NCI-H524 treated with DMSO at 0.1 percent for 48 hours (cell line): ENCODE results near the gene NDUFB2.
"Not testable (repeated sequence)": the region's sequence is repeated elsewhere in the genome, so short reads cannot be mapped to it uniquely, and the experiment has no call there.

Experiments used
- DNase-seq: peaks from one replicate; lab custom pipeline; 2025; lab: John Stamatoyannopoulos, UW

Gene NDUFB2

GRCh38 chr7:140691376-140692045 lies 5.0 kb upstream of the NDUFB2 start:
- no peak for DNase-seq

GRCh38 chr7:140693849-140694248 lies 2.7 kb upstream of the NDUFB2 start:
- DNase-seq = not testable (repeated sequence)

- DNase-seq = no peak
Measured at GRCh38 chr7:140694592-140694991, 1.9 kb upstream of the NDUFB2 start.

- DNase-seq = no peak
Measured at GRCh38 chr7:140695381-140695780, 1.1 kb upstream of the NDUFB2 start.

GRCh38 chr7:140696024-140696679 lies 356 bp upstream of the NDUFB2 start:
- DNase-seq = peak; percentile 68

GRCh38 chr7:140697447-140698143 lies 1.1 kb downstream of the NDUFB2 start:
- no peak for DNase-seq

GRCh38 chr7:140698477-140698876 lies 2.0 kb downstream of the NDUFB2 start:
- no peak for DNase-seq

GRCh38 chr7:140702774-140703173 lies 6.3 kb downstream of the NDUFB2 start:
- DNase-seq = no peak

- DNase-seq = no peak
Measured at GRCh38 chr7:140704205-140704604, 7.7 kb downstream of the NDUFB2 start.

- DNase-seq = no peak
Measured at GRCh38 chr7:140707132-140707531, 10.6 kb downstream of the NDUFB2 start.

- not testable (repeated sequence) for DNase-seq
Measured at GRCh38 chr7:140708764-140709163, 12.3 kb downstream of the NDUFB2 start.

- not testable (repeated sequence) for DNase-seq
Measured at GRCh38 chr7:140712392-140712791, 15.9 kb downstream of the NDUFB2 start.

- no peak for DNase-seq
Measured at GRCh38 chr7:140714331-140715040, 18.0 kb downstream of the NDUFB2 start.

GRCh38 chr7:140719721-140720120 lies 23.2 kb downstream of the NDUFB2 start:
- no peak for DNase-seq

GRCh38 chr7:140722254-140722653 lies 25.7 kb downstream of the NDUFB2 start:
- DNase-seq = no peak

- no peak for DNase-seq
Measured at GRCh38 chr7:140723006-140723405, 26.5 kb downstream of the NDUFB2 start.

- DNase-seq = no peak
Measured at GRCh38 chr7:140723574-140723973, 27.1 kb downstream of the NDUFB2 start.

- no peak for DNase-seq
Measured at GRCh38 chr7:140724706-140725105, 28.2 kb downstream of the NDUFB2 start.

GRCh38 chr7:140726281-140726680 lies 29.8 kb downstream of the NDUFB2 start:
- no peak for DNase-seq

- no peak for DNase-seq
Measured at GRCh38 chr7:140732416-140732815, 35.9 kb downstream of the NDUFB2 start.

- no peak for DNase-seq
Measured at GRCh38 chr7:140734096-140734495, 37.6 kb downstream of the NDUFB2 start.

GRCh38 chr7:140734729-140735128 lies 38.2 kb downstream of the NDUFB2 start:
- DNase-seq = no peak

GRCh38 chr7:140738280-140738679 lies 41.8 kb downstream of the NDUFB2 start:
- DNase-seq = no peak
